GM19099 (cell line): Measurements from ENCODE around the gene IL17RB.

Experiments used
- POLR2A ChIP-seq: IDR thresholded peaks from 3 replicates; pipeline ENCODE4 v1.6.1; 2011; ENCODE audit warnings: low read depth; ENCODE audit not compliant: insufficient read length; ENCODE audit errors: extremely low read depth

The IL17RB gene

GRCh38 chr3:53859178-53859577, 12.8 kb downstream of the IL17RB start:
- no peak for TF ChIP-seq POLR2A

- TF ChIP-seq POLR2A: no peak
Observed at GRCh38 chr3:53860196-53860595, 13.8 kb downstream of the IL17RB start.

- TF ChIP-seq POLR2A: no peak
Observed at GRCh38 chr3:53862241-53862640, 15.9 kb downstream of the IL17RB start.

- TF ChIP-seq POLR2A: no peak
Observed at GRCh38 chr3:53863145-53863544, 16.8 kb downstream of the IL17RB start.

GRCh38 chr3:53865732-53866499, 19.5 kb downstream of the IL17RB start:
- TF ChIP-seq POLR2A: no peak

GRCh38 chr3:53880396-53881345, 34.3 kb downstream of the IL17RB start:
- TF ChIP-seq POLR2A: no peak

GRCh38 chr3:53881691-53882593, 35.6 kb downstream of the IL17RB start, which contains the start of gene ACTR8:
ACTR8 (minus strand) TSS chr3:53882152; CDS start chr3:53882101, 51 bp downstream.
- peak; percentile 88 for TF ChIP-seq POLR2A

GRCh38 chr3:53883008-53883407, 36.6 kb downstream of the IL17RB start:
- TF ChIP-seq POLR2A: no peak

- no peak for TF ChIP-seq POLR2A
Observed at GRCh38 chr3:53884623-53885022, 38.3 kb downstream of the IL17RB start.

GRCh38 chr3:53885239-53885638, 38.9 kb downstream of the IL17RB start:
- no peak for TF ChIP-seq POLR2A

- TF ChIP-seq POLR2A: no peak
Observed at GRCh38 chr3:53887446-53887845, 41.1 kb downstream of the IL17RB start.

GRCh38 chr3:53888232-53888631, 41.9 kb downstream of the IL17RB start:
- no peak for TF ChIP-seq POLR2A

GRCh38 chr3:53890726-53891475, 44.5 kb downstream of the IL17RB start:
- TF ChIP-seq POLR2A: no peak
